Testis (tissue), 2 donors: ENCODE measurements around the gene MYO5B.

ENCODE experiments used
- POLR2A ChIP-seq: fragments of 450-650 bp; IDR thresholded peaks from one replicate; pipeline ENCODE4 v1.6.1; 2017; ENCODE audit warnings: antibody characterized with exemption, mild to moderate bottlenecking, moderate library complexity
- TF ChIP-seq, protein P1 (sequence below), 3 experiments: fragments of 450-650 bp in 2 of 3; fragments of 200-600 bp in 1 of 3; sonication (generic) in 1 of 3; IDR thresholded peaks; one replicate each; pipeline ENCODE4 v1.5.1; 2016 to 2019; ENCODE audit warnings: antibody characterized with exemption in 3 of 3, mild to moderate bottlenecking in 2 of 3, moderate library complexity in 1 of 3

DNA sequence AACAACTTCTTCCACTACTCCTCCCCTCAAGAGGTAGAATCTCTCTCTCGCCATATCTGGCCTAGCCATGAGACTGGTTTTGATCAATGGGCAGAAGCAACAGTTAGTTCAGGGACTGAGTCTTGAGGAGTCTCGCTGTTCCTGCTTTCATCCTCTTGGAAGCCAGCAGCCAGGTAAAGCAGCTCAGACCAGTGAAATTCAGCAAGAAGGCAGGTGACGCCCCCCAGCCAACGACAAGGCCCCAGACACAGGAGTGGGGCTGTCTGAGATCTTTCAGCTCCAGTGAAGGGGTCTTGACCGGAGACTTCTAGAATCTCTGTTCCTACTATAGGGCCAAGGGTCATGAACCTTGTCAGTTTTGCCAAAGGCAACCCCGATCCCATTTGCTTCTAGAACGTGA is 341.9 kb downstream of the MYO5B start:
- TF ChIP-seq, protein P1, sequence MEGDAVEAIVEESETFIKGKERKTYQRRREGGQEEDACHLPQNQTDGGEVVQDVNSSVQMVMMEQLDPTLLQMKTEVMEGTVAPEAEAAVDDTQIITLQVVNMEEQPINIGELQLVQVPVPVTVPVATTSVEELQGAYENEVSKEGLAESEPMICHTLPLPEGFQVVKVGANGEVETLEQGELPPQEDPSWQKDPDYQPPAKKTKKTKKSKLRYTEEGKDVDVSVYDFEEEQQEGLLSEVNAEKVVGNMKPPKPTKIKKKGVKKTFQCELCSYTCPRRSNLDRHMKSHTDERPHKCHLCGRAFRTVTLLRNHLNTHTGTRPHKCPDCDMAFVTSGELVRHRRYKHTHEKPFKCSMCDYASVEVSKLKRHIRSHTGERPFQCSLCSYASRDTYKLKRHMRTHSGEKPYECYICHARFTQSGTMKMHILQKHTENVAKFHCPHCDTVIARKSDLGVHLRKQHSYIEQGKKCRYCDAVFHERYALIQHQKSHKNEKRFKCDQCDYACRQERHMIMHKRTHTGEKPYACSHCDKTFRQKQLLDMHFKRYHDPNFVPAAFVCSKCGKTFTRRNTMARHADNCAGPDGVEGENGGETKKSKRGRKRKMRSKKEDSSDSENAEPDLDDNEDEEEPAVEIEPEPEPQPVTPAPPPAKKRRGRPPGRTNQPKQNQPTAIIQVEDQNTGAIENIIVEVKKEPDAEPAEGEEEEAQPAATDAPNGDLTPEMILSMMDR (IDR thresholded peaks at IDR 0.05), result no peak
- TF ChIP-seq POLR2A, result no peak
